Activated T-cell treated with anti-CD3 and anti-CD28 coated beads, Interleukin-2, amount 50 U/mL, for 48 hours (primary cell): ENCODE measurements around the gene GIT1.
"Not testable (repeated sequence)": the region's sequence is repeated elsewhere in the genome, so short reads cannot be mapped to it uniquely, and the experiment has no call there.

Source experiments
- DNase-seq, 2 experiments: peaks; one replicate each; pipeline ENCODE4 v3.0.0-alpha.2; 2020

Gene GIT1

GRCh38 chr17:29565643-29566472 lies 23.6 kb downstream of the GIT1 start:
- peak; percentile 71 to 77 for DNase-seq

DNA sequence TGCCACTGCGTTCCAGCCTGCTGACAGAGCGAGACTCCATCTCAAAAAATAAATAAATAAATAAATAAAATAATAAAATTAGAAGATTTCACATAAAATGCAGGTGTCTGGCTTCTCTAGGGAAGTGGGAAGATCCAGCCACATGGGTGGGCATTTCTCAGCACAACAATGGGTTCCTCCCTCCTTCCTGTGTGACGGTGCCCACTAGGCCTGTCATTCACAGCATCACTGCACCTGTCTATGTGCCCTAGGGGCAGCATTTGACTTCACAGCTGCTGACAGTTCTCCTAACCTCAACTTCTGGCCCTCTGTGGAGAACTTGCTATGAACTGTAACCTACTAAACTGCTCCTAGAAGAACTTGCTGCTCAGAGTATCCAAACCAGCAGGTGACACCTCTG lies 25.6 kb downstream of the GIT1 start:
- DNase-seq, result no peak

DNA sequence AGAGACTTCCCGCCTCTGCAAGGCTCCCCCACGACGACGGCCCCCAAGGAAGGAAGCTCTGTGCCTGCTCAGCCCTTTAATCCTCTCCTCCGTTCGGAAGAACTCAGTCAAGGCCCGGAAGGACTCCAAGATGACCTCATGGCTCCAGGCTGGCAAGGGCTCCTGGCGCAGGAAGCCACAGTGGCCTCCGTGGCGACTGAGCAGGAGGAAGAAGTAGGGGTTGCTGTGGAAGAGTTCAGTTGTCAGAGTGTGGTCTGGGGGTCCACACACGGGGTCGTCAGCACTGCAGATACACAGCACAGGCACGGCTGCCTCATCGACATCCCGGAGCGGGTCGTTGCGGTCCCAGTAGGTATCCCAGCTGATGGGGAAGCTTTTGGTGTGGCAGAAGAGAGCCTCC lies 26.8 kb downstream of the GIT1 start:
- no peak for DNase-seq

GRCh38 chr17:29561554-29562517 lies 27.6 kb downstream of the GIT1 start:
- no peak for DNase-seq

GRCh38 chr17:29560316-29560715 lies 29.1 kb downstream of the GIT1 start:
- DNase-seq, result no peak

- DNase-seq, result no peak
These were observed 29.8 kb downstream of the GIT1 start for GRCh38 chr17:29559640-29560039.

DNA sequence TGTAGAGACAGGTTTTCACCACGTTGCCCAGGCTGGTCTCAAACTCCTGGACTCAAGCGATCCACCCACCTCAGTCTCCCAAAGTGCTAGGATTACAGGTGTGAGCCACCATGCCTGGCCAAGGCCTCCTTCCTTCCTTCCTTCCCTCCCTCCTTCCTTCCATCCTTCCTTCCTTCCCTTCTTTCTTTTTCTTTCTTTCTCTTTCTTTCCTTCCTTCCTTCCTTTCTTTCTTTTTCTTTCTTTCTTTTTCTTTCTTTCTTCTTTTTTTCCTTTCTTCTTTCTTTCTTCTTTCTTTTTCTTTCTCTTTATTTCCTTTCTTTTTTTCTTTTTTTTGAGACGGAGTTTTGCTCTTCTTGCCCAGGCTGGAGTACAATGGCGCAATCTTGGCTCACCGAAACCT lies 31.3 kb downstream of the GIT1 start:
- DNase-seq, result not testable (repeated sequence)

DNA sequence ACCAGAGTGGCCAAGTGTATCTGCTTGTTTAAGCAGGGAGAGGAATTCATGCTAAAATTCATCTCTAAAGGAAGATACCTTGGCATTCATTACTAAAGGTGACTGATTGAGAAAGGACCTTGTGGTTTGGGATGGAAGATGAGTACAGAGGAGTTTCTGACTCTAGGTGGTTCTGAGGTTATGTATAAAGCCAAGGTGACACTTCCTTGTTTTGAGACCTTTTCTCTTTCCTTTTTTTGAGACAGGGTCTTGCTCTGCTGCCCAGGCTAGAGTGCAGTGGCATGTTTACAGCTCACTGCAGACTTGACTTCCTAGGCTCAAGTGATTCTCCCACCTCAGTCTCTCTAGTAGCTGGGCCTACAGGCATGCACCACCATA lies 31.7 kb downstream of the GIT1 start:
- DNase-seq, result no peak

- no peak for DNase-seq
These were observed 32.2 kb downstream of the GIT1 start for GRCh38 chr17:29557085-29557738.

- no peak for DNase-seq
These were observed 33.6 kb downstream of the GIT1 start for GRCh38 chr17:29555840-29556239.

DNA sequence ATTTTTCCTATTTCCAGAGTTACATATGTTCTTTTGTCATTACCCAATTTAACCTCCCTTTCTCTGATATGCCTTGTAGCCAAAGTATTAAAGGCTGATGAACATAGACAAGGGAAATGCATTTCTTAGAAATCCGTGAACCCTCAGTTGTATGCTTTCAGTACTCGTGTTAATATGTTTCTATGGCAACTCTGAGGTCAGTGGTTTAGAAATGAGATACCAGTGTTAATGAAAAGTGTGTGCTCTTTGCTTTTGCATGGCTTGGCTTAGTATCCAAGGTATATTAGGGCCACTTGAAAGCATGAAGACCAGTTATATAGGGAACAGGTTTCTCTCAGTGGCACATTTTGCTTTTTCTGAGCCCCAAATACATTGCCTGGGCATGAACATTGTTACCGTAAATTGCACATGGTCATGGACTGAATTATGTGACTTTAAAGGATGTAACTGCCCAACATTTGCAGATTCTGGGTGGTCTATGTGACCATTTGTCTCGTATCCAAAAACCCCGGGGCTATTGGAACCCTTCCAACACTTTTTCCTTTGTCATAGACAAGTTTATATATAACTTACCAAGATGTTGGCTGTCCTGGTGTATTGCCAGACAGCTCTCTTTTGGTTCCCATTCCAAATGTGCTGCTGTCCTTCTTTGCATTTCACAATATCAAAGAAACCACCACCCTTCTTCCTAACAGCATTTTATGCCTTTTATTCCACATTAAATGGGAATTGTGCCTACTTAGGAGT lies 40.1 kb downstream of the GIT1 start:
- no peak for DNase-seq

DNA sequence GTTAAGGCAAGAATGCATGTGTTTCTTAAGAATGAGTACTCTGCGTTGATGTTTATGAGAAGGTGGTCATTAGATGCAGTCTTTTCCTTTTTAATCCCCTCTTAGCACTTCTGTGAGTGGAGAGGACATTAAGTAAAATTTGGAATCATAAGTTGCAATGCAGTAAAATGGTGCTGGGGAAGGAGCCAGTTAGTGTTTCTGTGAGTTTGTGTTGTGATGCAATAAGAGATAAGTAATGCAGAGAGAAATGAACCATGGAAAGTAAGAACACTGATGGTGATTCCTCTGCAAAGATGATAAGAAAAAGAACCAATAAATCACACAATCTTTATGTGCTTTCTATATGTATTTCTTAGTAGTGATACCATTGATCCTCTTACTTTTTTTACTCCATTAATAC lies 42.6 kb downstream of the GIT1 start:
- no peak for DNase-seq

DNA sequence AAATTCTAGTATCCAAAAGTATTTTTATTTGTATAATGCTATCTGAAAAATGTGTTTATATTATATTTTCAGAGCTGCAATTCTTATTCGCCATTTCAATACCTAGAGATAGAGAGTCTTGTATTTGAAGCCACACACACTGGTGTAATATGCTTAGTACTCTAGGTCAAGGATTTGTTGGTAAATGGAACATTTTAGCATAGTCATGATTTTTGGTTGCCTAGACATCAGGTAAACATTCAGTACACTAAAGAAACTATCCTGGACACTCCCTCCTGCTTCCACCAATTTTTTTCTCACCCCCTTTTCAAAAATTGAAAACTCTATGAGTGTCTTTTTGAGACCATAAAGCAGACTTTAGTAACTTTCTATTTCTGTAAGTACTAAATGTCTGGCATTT lies 43.4 kb downstream of the GIT1 start:
- DNase-seq, result no peak

- DNase-seq, result no peak
These were observed 45.4 kb downstream of the GIT1 start for GRCh38 chr17:29544066-29544465.

GRCh38 chr17:29533976-29534375 lies 55.5 kb downstream of the GIT1 start:
- no peak for DNase-seq

GRCh38 chr17:29526322-29526721 lies 63.1 kb downstream of the GIT1 start:
- DNase-seq, result no peak

- no peak for DNase-seq
These were observed 64.8 kb downstream of the GIT1 start for GRCh38 chr17:29524692-29525091.
